BLaER1 (cell line): ENCODE data around the gene ARHGAP23.

Experiments
- H3K27ac ChIP-seq: shearing (Covaris generic); formaldehyde crosslinking; 2 replicates; pipeline ENCODE4 v1.8.1; 2022
- H3K27me3 ChIP-seq: shearing (Covaris generic); formaldehyde crosslinking; 2 replicates; pipeline ENCODE4 v1.8.1; 2022
- H3K36me3 ChIP-seq: shearing (Covaris generic); formaldehyde crosslinking; 2 replicates; pipeline ENCODE4 v1.8.1; 2022
- H3K4me1 ChIP-seq: shearing (Covaris generic); formaldehyde crosslinking; 2 replicates; pipeline ENCODE4 v1.8.1; 2022
- H3K4me2 ChIP-seq: shearing (Covaris generic); formaldehyde crosslinking; 2 replicates; pipeline ENCODE4 v1.8.1; 2022
- H3K4me3 ChIP-seq: shearing (Covaris generic); formaldehyde crosslinking; 2 replicates; pipeline ENCODE4 v1.8.1; 2022
- H3K9ac ChIP-seq: shearing (Covaris generic); formaldehyde crosslinking; 2 replicates; pipeline ENCODE4 v1.8.1; 2022
- H3K9me3 ChIP-seq: shearing (Covaris generic); formaldehyde crosslinking; 2 replicates; pipeline ENCODE4 v1.8.1; 2022
- H4K20me1 ChIP-seq: shearing (Covaris generic); formaldehyde crosslinking; 2 replicates; pipeline ENCODE4 v1.8.1; 2022
- Cebpa-rat ChIP-seq: shearing (Covaris generic); IDR thresholded peaks from 2 replicates; pipeline ENCODE4 v1.8.1; 2022

The ARHGAP23 gene

DNA sequence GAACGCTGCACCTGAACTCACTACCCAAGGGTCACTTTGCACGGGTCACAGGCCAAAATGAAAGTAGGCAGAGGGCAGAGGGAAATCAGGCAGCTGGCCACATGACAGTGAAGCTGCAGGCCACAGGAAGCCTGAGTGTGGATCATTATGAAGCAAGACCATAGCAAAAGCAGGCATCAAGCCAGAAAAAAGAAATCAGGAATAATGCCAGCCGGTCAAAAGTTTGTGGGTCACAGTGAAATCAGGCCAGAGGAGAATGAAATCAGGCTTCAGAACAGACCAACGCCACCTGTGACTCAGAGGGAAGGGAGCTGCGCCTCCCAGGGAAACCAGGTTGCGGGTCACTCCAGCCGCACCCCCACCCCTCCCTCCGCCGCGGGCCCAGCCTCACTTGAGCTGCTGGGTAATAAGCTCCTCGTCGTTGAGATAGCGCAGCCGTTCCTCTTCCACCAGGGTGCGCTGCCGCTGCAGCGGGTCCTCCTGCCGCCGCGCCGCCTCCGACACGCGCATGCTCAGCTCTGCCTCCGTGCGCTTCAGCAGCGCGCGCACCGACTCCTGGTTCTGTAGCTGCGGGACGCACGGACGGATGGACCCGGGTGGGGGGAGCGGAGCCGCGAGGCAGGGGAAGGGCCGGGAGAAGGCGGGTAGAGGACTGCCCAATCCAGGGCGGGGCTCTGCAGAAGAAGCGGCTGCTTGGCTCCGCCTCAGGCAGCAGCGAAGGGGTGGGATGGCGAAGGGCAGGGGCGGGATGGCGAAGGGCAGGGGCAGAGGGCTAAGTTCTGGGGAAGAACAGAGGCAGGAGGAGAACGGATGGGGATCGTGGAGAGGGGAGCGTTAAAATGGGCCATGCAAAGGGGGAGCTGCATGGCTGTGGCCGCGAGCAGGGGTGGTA is 129.8 kb downstream of the ARHGAP23 start:
- peaks cover 47% of the 10 kb centered on the region for H3K27me3 ChIP-seq
- H3K9ac ChIP-seq: no peak overlapping the region
- H3K36me3 ChIP-seq: no peaks in the 10 kb centered on the region
- H4K20me1 ChIP-seq: peaks cover 34% of the 10 kb centered on the region
- H3K27ac ChIP-seq: no peak overlapping the region
- peak overlapping the region; percentile 67 for H3K4me3 ChIP-seq
- peak overlapping the region; percentile 99 for H3K4me2 ChIP-seq
- no peak for TF ChIP-seq Cebpa-rat
- H3K4me1 ChIP-seq: peaks cover 65% of the 10 kb centered on the region
- 0 out of 2 replicates have a peak, but pooled peaks cover 10% of the 10 kb centered on the region for H3K9me3 ChIP-seq

DNA sequence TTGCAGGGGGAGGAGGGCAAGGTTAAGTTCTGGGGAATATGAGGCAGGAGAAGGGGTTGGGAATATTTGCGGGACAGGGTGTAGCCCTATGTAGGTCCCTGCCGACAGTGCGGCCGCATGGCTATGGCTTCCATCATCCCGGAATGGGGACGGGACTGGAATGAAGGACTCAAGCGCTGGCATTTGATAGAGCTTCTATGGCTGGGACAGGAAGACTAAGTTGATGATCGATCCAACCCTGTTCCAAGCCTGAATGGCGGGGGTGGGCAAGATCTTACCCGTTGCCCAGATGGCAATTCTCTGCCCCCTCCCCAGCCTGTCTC is 130.4 kb downstream of the ARHGAP23 start:
- H3K27me3 ChIP-seq: peaks cover 53% of the 10 kb centered on the region
- H4K20me1 ChIP-seq: peaks cover 39% of the 10 kb centered on the region
- peak overlapping the region; percentile 67 for H3K4me3 ChIP-seq
- no peak for TF ChIP-seq Cebpa-rat
- no peaks in the 10 kb centered on the region for H3K36me3 ChIP-seq
- H3K4me1 ChIP-seq: peaks cover 65% of the 10 kb centered on the region
- H3K4me2 ChIP-seq: peak overlapping the region; percentile 99
- no peak overlapping the region for H3K9ac ChIP-seq
- H3K9me3 ChIP-seq: 0 out of 2 replicates have a peak, but pooled peaks cover 10% of the 10 kb centered on the region
- H3K27ac ChIP-seq: no peak overlapping the region

DNA sequence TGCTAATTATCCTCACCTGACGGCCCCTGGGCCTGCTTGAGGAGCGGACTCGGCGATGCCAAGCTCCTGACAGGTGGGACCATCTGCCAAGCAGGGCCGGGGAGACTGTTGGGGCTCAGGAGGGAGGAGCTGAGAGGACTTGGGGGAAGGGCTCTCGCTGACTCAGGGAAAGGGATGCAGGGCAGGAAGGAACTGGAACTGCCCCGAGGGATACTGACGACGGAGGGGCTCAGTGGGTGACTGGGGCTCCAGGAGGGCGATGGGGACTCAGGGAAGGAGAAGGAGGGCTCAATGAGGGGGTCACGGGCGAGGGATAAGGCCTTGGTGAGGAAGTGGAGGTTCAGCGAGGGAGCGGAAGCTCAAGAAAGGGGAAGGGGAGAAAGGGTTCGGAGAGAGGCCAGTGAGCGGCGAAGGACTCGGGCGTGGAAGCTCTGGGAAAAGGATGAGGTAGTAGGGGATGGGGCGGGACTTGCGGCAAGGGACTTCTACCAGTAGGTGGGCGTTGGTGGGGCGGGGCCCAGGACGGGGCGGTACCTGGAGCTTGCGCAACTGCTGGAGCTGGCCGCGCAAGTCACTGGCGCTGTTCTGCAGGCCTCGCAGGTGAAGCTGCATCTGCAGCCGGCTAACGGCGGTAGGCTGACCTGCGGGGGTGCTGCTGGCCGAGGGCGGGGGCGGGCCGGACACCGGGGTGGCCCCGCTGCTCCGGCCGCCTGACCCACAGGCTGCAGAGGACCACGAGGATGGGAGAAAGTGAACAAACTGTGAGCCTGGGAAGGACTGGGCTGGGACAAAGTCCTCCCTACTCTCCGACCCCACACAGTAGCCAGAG is 131.0 kb downstream of the ARHGAP23 start:
- peak overlapping the region; percentile 99 for H3K4me2 ChIP-seq
- no peak overlapping the region for H3K9ac ChIP-seq
- H3K4me3 ChIP-seq: peak overlapping the region; percentile 67
- H3K4me1 ChIP-seq: peaks cover 60% of the 10 kb centered on the region
- peaks cover 59% of the 10 kb centered on the region for H3K27me3 ChIP-seq
- H3K36me3 ChIP-seq: no peaks in the 10 kb centered on the region
- H3K9me3 ChIP-seq: 0 out of 2 replicates have a peak, but pooled peaks cover 10% of the 10 kb centered on the region
- H4K20me1 ChIP-seq: peaks cover 45% of the 10 kb centered on the region
- TF ChIP-seq Cebpa-rat: peak; percentile 99
- H3K27ac ChIP-seq: no peak overlapping the region

DNA sequence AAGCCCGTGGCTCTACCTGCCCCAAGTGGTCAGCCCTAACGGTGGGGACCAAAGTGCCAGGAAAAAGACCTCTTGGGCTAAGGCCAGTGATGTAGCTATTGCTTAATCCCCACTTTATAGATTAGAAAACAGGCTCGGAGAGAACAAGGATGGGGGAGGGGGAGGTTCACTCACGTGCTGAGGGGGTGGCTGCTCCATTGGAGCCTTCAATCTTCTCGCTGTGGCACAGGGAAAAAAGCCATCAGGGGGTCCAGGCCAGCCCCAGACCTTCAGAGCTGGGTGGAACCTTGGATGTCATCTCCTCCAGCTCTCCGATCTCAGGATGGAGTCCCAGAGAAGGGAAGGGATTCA is 131.6 kb downstream of the ARHGAP23 start:
- H3K4me1 ChIP-seq: peaks cover 55% of the 10 kb centered on the region
- H3K4me2 ChIP-seq: peak overlapping the region; percentile 99
- no peak for TF ChIP-seq Cebpa-rat
- no peak overlapping the region for H3K27ac ChIP-seq
- peaks cover 65% of the 10 kb centered on the region for H3K27me3 ChIP-seq
- no peaks in the 10 kb centered on the region for H3K36me3 ChIP-seq
- 0 out of 2 replicates have a peak, but pooled peaks cover 10% of the 10 kb centered on the region for H3K9me3 ChIP-seq
- no peak overlapping the region for H3K9ac ChIP-seq
- H4K20me1 ChIP-seq: peaks cover 46% of the 10 kb centered on the region
- H3K4me3 ChIP-seq: peak overlapping the region; percentile 67

DNA sequence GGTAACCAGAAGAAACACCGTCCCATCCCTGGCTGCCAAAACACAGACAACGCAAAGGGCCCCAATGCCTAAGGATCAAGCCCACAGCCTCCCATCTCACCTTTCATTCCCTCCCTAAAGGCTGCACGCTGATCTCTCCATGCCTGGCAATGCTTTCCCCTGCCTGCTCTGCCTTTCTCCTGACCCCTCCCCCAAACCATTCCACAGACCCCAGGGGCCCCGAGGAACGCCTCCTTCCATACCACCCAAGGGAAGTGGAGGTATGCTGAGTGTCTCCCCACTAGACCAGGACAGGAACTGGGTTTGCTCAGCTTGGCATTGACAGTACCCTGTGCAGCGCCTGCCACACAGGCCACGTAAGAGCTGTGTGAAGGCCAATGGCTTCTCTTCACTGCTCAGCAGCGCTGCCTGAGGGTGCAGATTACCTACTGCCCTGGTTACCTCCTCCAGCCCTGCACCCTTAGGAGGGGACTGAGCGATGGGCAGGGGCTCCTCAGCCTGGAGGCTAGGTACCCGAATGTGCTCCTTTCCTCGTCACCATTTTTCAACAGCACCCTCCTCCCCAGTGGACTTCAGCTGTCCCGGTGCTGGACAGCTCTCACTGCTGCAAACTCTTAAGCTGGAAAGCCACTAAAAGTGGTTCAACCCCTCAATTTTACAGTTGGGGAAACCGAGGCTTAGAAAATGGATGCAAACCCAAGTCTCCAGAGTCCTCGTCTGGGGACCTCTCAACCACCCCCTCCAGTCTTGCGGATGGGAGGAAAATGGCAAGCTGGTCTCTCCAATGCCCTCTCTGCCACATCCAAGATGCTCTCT is 132.4 kb downstream of the ARHGAP23 start:
- Histone ChIP-seq H3K27ac (no peak overlapping the region), H3K9me3 (0 out of 2 replicates have a peak, but pooled peaks cover 10% of the 10 kb centered on the region), H3K4me1 (peaks cover 51% of the 10 kb centered on the region), H3K27me3 (peaks cover 73% of the 10 kb centered on the region), H3K4me3 (0 out of 2 replicates have a peak overlapping the region, but pooled peaks have one; percentile 67), H4K20me1 (peaks cover 49% of the 10 kb centered on the region), H3K36me3 (no peaks in the 10 kb centered on the region), H3K4me2 (peak overlapping the region; percentile 99), H3K9ac (no peak overlapping the region)
- no peak for TF ChIP-seq Cebpa-rat

DNA sequence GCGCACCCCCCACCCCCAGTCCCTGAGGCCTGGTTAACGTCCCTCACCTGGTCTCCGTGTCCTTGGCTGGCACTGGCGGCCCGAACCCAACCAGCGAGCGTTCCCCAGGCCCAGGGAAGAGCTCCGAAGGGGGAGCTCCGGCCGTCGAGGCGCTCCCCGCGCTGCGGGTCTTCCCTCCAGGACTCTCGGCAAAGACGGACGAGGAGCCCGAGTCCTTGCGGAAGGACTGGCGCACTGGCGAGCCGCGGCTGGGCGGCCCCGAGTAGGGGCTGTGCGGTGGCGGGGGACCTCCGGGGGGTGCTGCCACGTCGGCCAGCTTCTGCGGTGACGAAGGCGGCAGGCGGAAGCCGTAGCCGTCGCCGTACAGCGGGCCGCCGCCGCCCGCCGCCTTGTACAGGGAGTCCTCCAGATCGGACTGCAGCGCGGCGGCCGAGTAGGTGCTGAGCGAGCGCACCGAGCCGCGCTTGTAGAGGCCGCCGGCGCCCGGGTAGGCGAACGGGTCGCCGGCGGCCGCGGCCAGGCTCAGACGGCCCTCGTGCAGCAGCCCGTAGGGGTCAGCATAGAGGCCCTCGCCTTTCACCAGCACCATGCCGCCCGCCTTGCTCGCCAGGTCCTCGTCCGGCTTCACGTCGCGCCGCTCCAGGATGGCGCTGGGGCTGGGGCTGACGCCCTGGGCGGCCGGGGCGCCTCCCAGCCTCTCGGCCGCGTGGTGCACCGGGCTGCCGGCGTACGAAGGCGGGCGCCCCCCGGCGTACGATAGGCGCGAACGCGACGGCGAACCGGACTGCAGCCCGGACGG is 133.4 kb downstream of the ARHGAP23 start:
- no peak overlapping the region for H3K27ac ChIP-seq
- TF ChIP-seq Cebpa-rat: no peak
- H3K36me3 ChIP-seq: no peaks in the 10 kb centered on the region
- H3K4me3 ChIP-seq: no peak overlapping the region
- H3K4me2 ChIP-seq: no peak overlapping the region
- 0 out of 2 replicates have a peak, but pooled peaks cover 10% of the 10 kb centered on the region for H3K9me3 ChIP-seq
- peaks cover 82% of the 10 kb centered on the region for H3K27me3 ChIP-seq
- no peak overlapping the region for H3K9ac ChIP-seq
- peaks cover 58% of the 10 kb centered on the region for H4K20me1 ChIP-seq
- H3K4me1 ChIP-seq: peaks cover 50% of the 10 kb centered on the region
